HG03565 (cell line): ENCODE measurements around the gene PCDHGA12.
A peak's percentile ranks its signal among the peaks of the same experiment; 100 is the strongest.
"Not testable (repeated sequence)": the region's sequence is repeated elsewhere in the genome, so short reads cannot be mapped to it uniquely, and the experiment has no call there.

Source experiments
- ATAC-seq: cut with Tn5 transposase; IDR thresholded peaks from one replicate; pipeline ENCODE4 v1.9.1; 2021; ENCODE audit warnings: mild to moderate bottlenecking, moderate library complexity; ENCODE audit not compliant: unreplicated experiment

Gene PCDHGA12

GRCh38 chr5:141430332-141431113, at the start of gene PCDHGA12:
Gene PCDHGA12 (plus strand): TSS chr5:141430507. CDS start chr5:141430760, 253 bp downstream.
- peak; percentile 92 for ATAC-seq

- ATAC-seq = no peak
Observed at GRCh38 chr5:141382469-141383294, 47.6 kb upstream of the PCDHGA12 start, which contains the start of gene PCDHGA7. Gene PCDHGA7 (plus strand): TSS chr5:141382742. CDS start chr5:141382900, 158 bp downstream.

GRCh38 chr5:141383345-141383744, 47.0 kb upstream of the PCDHGA12 start:
- no peak for ATAC-seq

- no peak for ATAC-seq
Observed at GRCh38 chr5:141384471-141385267, 45.6 kb upstream of the PCDHGA12 start.

GRCh38 chr5:141387557-141388311, 42.6 kb upstream of the PCDHGA12 start, which contains the start of gene PCDHGB4:
Gene PCDHGB4 (plus strand): TSS chr5:141387698. CDS start chr5:141387885, 187 bp downstream.
- ATAC-seq = not testable (repeated sequence)

- no peak for ATAC-seq
Observed at GRCh38 chr5:141388661-141389060, 41.6 kb upstream of the PCDHGA12 start.

GRCh38 chr5:141389153-141390042, 40.9 kb upstream of the PCDHGA12 start:
- ATAC-seq = no peak

GRCh38 chr5:141392429-141393198, 37.7 kb upstream of the PCDHGA12 start, which contains the start of gene PCDHGA8:
Gene PCDHGA8 (plus strand): TSS chr5:141392633. CDS start chr5:141392814, 181 bp downstream.
- no peak for ATAC-seq

- ATAC-seq = no peak
Observed at GRCh38 chr5:141393267-141393666, 37.0 kb upstream of the PCDHGA12 start.

GRCh38 chr5:141394401-141395187, 35.7 kb upstream of the PCDHGA12 start:
- ATAC-seq = not testable (repeated sequence)

GRCh38 chr5:141397756-141398551, 32.4 kb upstream of the PCDHGA12 start, which contains the start of gene PCDHGB5:
Gene PCDHGB5 (plus strand): TSS chr5:141397947. CDS start chr5:141398128, 181 bp downstream.
- peak; percentile 90 for ATAC-seq

- ATAC-seq = no peak
Observed at GRCh38 chr5:141398608-141399007, 31.7 kb upstream of the PCDHGA12 start.

GRCh38 chr5:141399555-141400258, 30.6 kb upstream of the PCDHGA12 start:
- no peak for ATAC-seq

- no peak for ATAC-seq
Observed at GRCh38 chr5:141402553-141403243, 27.6 kb upstream of the PCDHGA12 start, which contains the start of gene PCDHGA9. Gene PCDHGA9 (plus strand): TSS chr5:141402778. CDS start chr5:141402953, 175 bp downstream.

- no peak for ATAC-seq
Observed at GRCh38 chr5:141403387-141403786, 26.9 kb upstream of the PCDHGA12 start.
